GM18498 (cell line): ENCODE data around the gene ATOSB.
"Not testable (repeated sequence)": the region's sequence is repeated elsewhere in the genome, so short reads cannot be mapped to it uniquely, and the experiment has no call there.

ENCODE experiments used
- ATAC-seq: cut with Tn5 transposase; IDR thresholded peaks from one replicate; pipeline ENCODE4 v1.9.1; 2021; ENCODE audit warnings: mild to moderate bottlenecking, moderate library complexity; ENCODE audit not compliant: unreplicated experiment

Gene ATOSB

GRCh38 chr9:35115680-35116538, at the start of gene ATOSB:
Gene ATOSB (minus strand): TSS chr9:35115862. CDS start chr9:35108274, 7,588 bp downstream.
- peak; percentile 69 for ATAC-seq

GRCh38 chr9:35164711-35165110, 49.0 kb upstream of the ATOSB start:
- no peak for ATAC-seq

- no peak for ATAC-seq
Measured at GRCh38 chr9:35163413-35163812, 47.8 kb upstream of the ATOSB start.

- peak; percentile 12 for ATAC-seq
Measured at GRCh38 chr9:35162605-35163315, 47.1 kb upstream of the ATOSB start.

- ATAC-seq, result peak; percentile 70
Measured at GRCh38 chr9:35161713-35162604, 46.3 kb upstream of the ATOSB start, which contains the start of gene UNC13B. Gene UNC13B (plus strand): TSS chr9:35162009. CDS start chr9:35162284, 275 bp downstream.

GRCh38 chr9:35158501-35159280, 43.0 kb upstream of the ATOSB start:
- ATAC-seq, result no peak

- ATAC-seq, result not testable (repeated sequence)
Measured at GRCh38 chr9:35157836-35158235, 42.2 kb upstream of the ATOSB start.

- ATAC-seq, result no peak
Measured at GRCh38 chr9:35156781-35157180, 41.1 kb upstream of the ATOSB start.

GRCh38 chr9:35152926-35153325, 37.3 kb upstream of the ATOSB start:
- ATAC-seq, result no peak

GRCh38 chr9:35147941-35148563, 32.4 kb upstream of the ATOSB start:
- not testable (repeated sequence) for ATAC-seq

GRCh38 chr9:35142037-35142436, 26.4 kb upstream of the ATOSB start:
- no peak for ATAC-seq

- no peak for ATAC-seq
Measured at GRCh38 chr9:35140093-35140492, 24.4 kb upstream of the ATOSB start.

- ATAC-seq, result no peak
Measured at GRCh38 chr9:35136866-35137265, 21.2 kb upstream of the ATOSB start.

GRCh38 chr9:35135988-35136387, 20.3 kb upstream of the ATOSB start:
- ATAC-seq, result no peak

GRCh38 chr9:35134920-35135319, 19.3 kb upstream of the ATOSB start:
- no peak for ATAC-seq

GRCh38 chr9:35116898-35117551, 1.4 kb upstream of the ATOSB start:
- peak; percentile 47 for ATAC-seq

- no peak for ATAC-seq
Measured at GRCh38 chr9:35116539-35116897, 856 bp upstream of the ATOSB start.

- no peak for ATAC-seq
Measured at GRCh38 chr9:35114840-35115628, 628 bp downstream of the ATOSB start.
